Lower leg skin (tissue), 4 donors: ENCODE data around the gene PTCD2. TPM values are rescaled to one million over a fixed set of nuclear protein-coding genes. Genes with fewer than 3 reads are reported as not detected.

ENCODE experiments used
- DNase-seq, 2 donors: peaks; one replicate each; pipeline ENCODE4 v3.0.0-alpha.2; 2019; ENCODE audit warnings: low spot score in 2 of 2
- H3K4me3 ChIP-seq: fragments of 200-600 bp; sonication (generic); 2 replicates; pipeline ENCODE4 v1.5.1; 2017; ENCODE audit warnings: mild to moderate bottlenecking, low read depth; ENCODE audit not compliant: poor library complexity, severe bottlenecking
- POLR2A ChIP-seq, 2 donors: fragments of 450-650 bp; IDR thresholded peaks; one replicate each; pipeline ENCODE4 v1.6.1; 2016 to 2017; ENCODE audit warnings: antibody characterized with exemption in 2 of 2, mild to moderate bottlenecking in 1 of 2, moderate library complexity in 1 of 2
- whole genome bisulfite sequencing, 2 donors: methylation state at CpG; one replicate each; pipeline ENCODE4 v1.1.5; 2018; 5-methylcytosine and 5-hydroxymethylcytosine counted together
- intact Hi-C: fragments of 100-400 bp; cut with DNase I; formaldehyde crosslinking; loops from one replicate; pipeline ENCODE4 v1.15.0; 2023; ENCODE audit warnings: low total_unique reads
- total RNA-seq, 4 donors: library from RNA; depleted of rRNA; stranded (reverse); fragments of >200 nt; gene quantifications; one replicate each; pipeline ENCODE4 v1.1.0, GENCODE V29; 2016
- TF ChIP-seq, protein P1 (sequence below), 3 donors: fragments of 450-650 bp; IDR thresholded peaks; one replicate each; pipeline ENCODE4 v1.5.1; 2016; ENCODE audit warnings: antibody characterized with exemption in 3 of 3, mild to moderate bottlenecking in 3 of 3, moderate library complexity in 2 of 3

PTCD2 gene
- total RNA-seq, 4 donors from 2014 or later, result 7.2 to 12.5 (median 7.9) TPM

DNA sequence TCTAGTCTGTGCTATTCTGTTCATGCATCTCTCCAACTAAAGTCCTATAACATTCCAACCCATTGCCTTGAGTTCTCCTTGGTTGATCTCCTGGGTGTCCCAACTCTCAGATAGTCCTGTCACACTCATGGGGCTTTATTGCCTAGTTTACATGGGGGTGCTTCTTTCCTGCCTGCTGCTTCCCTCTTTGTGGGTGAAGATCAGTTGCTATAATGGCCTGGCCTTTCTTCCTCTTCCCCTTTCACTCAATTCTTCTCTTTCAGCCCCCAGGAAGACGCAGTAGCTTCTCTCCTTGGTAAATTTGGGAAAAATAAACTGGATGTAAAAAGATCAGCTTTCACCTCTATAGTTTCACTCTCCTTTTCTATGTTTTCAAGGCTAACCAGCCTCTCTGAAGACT lies 66.5 kb downstream of the PTCD2 start:
- intact Hi-C loops, result no loop called here
- TF ChIP-seq, protein P1, sequence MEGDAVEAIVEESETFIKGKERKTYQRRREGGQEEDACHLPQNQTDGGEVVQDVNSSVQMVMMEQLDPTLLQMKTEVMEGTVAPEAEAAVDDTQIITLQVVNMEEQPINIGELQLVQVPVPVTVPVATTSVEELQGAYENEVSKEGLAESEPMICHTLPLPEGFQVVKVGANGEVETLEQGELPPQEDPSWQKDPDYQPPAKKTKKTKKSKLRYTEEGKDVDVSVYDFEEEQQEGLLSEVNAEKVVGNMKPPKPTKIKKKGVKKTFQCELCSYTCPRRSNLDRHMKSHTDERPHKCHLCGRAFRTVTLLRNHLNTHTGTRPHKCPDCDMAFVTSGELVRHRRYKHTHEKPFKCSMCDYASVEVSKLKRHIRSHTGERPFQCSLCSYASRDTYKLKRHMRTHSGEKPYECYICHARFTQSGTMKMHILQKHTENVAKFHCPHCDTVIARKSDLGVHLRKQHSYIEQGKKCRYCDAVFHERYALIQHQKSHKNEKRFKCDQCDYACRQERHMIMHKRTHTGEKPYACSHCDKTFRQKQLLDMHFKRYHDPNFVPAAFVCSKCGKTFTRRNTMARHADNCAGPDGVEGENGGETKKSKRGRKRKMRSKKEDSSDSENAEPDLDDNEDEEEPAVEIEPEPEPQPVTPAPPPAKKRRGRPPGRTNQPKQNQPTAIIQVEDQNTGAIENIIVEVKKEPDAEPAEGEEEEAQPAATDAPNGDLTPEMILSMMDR (IDR thresholded peaks at IDR 0.05), result no peak
- TF ChIP-seq POLR2A (IDR thresholded peaks at IDR 0.05), result no peak
- no peak overlapping the region for H3K4me3 ChIP-seq
- DNase-seq, result peak in 1 of 2 donors; percentile 3
- WGBS, 2 donors, result 82 to 95% methylated on average over 1 of the region's 1 CpG

DNA sequence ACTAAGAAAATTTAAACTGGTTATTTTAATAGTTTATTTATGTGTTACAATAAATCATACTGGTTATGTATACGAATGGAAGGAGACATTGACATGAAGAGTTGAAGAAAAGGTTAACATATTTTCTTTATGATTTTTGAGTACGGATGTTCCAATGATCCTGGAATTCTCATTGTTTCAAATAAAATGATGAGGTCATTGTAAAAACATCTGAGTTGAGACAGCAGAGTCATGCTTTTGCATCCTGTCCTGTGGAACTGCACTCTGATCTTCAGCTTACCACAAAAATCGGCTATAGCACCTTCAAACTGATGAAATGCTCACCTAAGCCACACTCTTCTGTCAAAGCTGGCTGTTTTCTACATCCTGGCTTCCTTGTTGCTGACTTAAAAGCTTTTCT lies 67.8 kb downstream of the PTCD2 start:
- 23 to 41% methylated on average over 3 of the region's 3 CpGs for WGBS, 2 donors
- TF ChIP-seq, protein P1 (IDR thresholded peaks at IDR 0.05), result no peak
- TF ChIP-seq POLR2A (IDR thresholded peaks at IDR 0.05), result no peak
- H3K4me3 ChIP-seq, result no peak overlapping the region
- no peak for DNase-seq
- intact Hi-C loops, result no loop called here

DNA sequence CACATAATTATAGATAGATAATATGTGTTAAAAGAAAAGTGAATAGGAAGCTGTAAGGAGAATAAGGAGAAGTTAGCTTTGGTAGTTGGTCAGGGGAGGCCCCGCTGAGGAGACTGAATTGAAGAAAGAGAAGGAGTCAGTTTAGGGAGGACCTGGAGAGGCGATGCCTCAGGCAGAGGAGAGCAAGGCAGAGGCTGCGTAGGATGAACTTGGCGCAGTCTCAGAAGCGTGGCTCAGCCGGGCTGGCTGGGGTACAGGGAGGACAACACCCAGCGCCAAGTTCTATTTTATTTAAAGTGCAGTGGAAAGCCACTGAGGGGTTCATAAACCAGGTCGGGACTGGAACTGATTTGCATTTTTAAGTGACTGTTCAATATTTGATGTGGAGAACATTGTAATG lies 68.5 kb downstream of the PTCD2 start:
- 46 to 48% methylated on average over 8 of the region's 8 CpGs for WGBS, 2 donors

DNA sequence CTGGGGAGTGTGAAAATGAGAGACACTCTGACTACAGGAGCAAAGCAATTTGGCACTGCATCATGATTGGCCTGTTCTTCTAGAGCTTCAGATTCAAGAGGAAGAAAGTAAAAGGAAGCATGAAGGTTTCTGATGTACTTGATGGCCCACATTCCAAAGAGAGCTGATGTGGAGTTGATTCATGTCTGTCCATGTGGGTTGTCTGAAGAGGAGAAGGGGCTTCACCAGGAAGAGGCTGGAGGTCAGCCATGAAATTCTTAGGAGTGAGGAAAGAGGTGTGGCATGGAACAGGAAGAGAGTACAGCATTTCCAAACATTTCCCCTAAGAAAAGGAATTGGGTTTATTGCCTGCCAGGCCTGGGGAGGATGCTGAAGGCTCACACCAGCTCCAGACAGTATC lies 70.7 kb downstream of the PTCD2 start:
- intact Hi-C loops, result no loop called here

More for the DNA sequence above, 68.5 kb downstream of the PTCD2 start:
- H3K4me3 ChIP-seq, result no peak overlapping the region
- TF ChIP-seq, protein P1 (IDR thresholded peaks at IDR 0.05), result no peak
- no peak for TF ChIP-seq POLR2A (IDR thresholded peaks at IDR 0.05)
- intact Hi-C loops, result no loop called here
- no peak for DNase-seq

GRCh38 chr5:72392326-72392733 lies 72.2 kb downstream of the PTCD2 start:
- WGBS, 2 donors, result 16 to 20% methylated on average over 1 of the region's 1 CpG
- intact Hi-C loops, result no loop called here

More for the DNA sequence above, 70.7 kb downstream of the PTCD2 start:
- TF ChIP-seq, protein P1 (IDR thresholded peaks at IDR 0.05), result no peak
- TF ChIP-seq POLR2A (IDR thresholded peaks at IDR 0.05), result no peak
- H3K4me3 ChIP-seq, result no peak overlapping the region
- DNase-seq, result no peak

DNA sequence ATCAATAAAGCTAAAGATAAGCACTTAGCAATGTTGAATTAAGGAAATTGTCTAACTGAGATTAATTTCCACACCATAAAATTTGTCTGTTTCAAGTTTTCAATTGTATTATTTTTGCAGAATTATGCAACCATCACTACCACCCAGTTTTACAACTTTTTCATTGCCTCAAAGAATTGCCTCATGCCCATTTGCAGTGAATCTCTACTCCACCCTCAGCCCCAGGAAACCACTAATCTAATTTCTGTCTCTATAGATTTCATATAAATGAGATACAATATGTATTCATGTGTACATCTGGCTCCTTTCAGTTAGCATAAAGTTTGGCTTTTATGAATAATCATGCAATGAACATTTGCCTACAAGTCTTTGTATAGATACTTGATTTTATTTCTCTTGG lies 72.9 kb downstream of the PTCD2 start:
- no peak for TF ChIP-seq POLR2A (IDR thresholded peaks at IDR 0.05)
- TF ChIP-seq, protein P1 (IDR thresholded peaks at IDR 0.05), result no peak

More at GRCh38 chr5:72392326-72392733, 72.2 kb downstream of the PTCD2 start:
- H3K4me3 ChIP-seq, result no peak overlapping the region
- DNase-seq, result no peak
- TF ChIP-seq POLR2A (IDR thresholded peaks at IDR 0.05), result no peak
- TF ChIP-seq, protein P1 (IDR thresholded peaks at IDR 0.05), result no peak

More for the DNA sequence above, 72.9 kb downstream of the PTCD2 start:
- no peak for DNase-seq
- intact Hi-C loops, result no loop called here
- no peak overlapping the region for H3K4me3 ChIP-seq
